Natural killer cell treated with Interleukin-12 subunit alpha and Interleukin-12 subunit beta and Interleukin-15 and Interleukin-18, amount 100 ng/mL, for 72 hours (primary cell): Measurements from ENCODE around the gene ZBP1. TPM values are rescaled to one million over a fixed set of nuclear protein-coding genes. Genes with fewer than 3 reads are reported as not detected.

Experiments
- ATAC-seq, 2 donors: fragments of 150-1000 bp; cut with Tn5 transposase in 1 of 2; sonication (Bioruptor Pico), chemical (Tn5 transposase) in 1 of 2; 2 replicates each; pipeline ENCODE4 v1.10.0; 2021
- DNase-seq: peaks from one replicate; pipeline ENCODE4 v3.0.0; 2022; ENCODE audit warnings: low spot score
- H3K27ac Mint-ChIP-seq, 2 donors: 1 replicate in 1 of 2; 2 replicates in 1 of 2; pipeline ENCODE4 v1.8.0; 2022; ENCODE audit warnings: mixed read lengths in 2 of 2, mild to moderate bottlenecking in 1 of 2, moderate library complexity in 1 of 2
- H3K27me3 Mint-ChIP-seq, 2 donors: 1 replicate in 1 of 2; 2 replicates in 1 of 2; pipeline ENCODE4 v1.8.0; 2022; ENCODE audit warnings: mixed read lengths in 2 of 2
- H3K36me3 Mint-ChIP-seq: one replicate; pipeline ENCODE4 v1.8.0; 2022; ENCODE audit warnings: mixed read lengths
- H3K4me1 Mint-ChIP-seq, 2 donors: 1 replicate in 1 of 2; 2 replicates in 1 of 2; pipeline ENCODE4 v1.8.0; 2022; ENCODE audit warnings: low read depth in 2 of 2, mixed read lengths in 2 of 2, mild to moderate bottlenecking in 1 of 2
- H3K4me3 Mint-ChIP-seq: one replicate; pipeline ENCODE4 v1.8.0; 2022; ENCODE audit warnings: mixed read lengths
- H3K9me3 Mint-ChIP-seq: 2 replicates; pipeline ENCODE4 v1.8.0; 2022; ENCODE audit warnings: mixed read lengths
- total RNA-seq, 2 donors: library from RNA; stranded (reverse); gene quantifications; one replicate each; pipeline ENCODE4 v1.2.3, GENCODE V29; 2022

The ZBP1 gene
- total RNA-seq, 2 donors from 2014 or later, result 4.8 to 4.9 TPM

GRCh38 chr20:57573894-57574293 is 46.3 kb downstream of the ZBP1 start:
- no peaks in the 10 kb centered on the region for H3K4me1 Mint-ChIP-seq
- H3K27ac Mint-ChIP-seq, result no peak overlapping the region
- H3K9me3 Mint-ChIP-seq, result no peaks in the 10 kb centered on the region
- H3K4me3 Mint-ChIP-seq, result no peak overlapping the region
- no peak for ATAC-seq
- no peaks in the 10 kb centered on the region for H3K36me3 Mint-ChIP-seq
- no peak for DNase-seq
- H3K27me3 Mint-ChIP-seq, result peaks cover 0 to 6% of the 10 kb centered on the region in 2 donors

- no peaks in the 10 kb centered on the region for H3K9me3 Mint-ChIP-seq
- H3K4me1 Mint-ChIP-seq, result no peaks in the 10 kb centered on the region
- no peaks in the 10 kb centered on the region for H3K36me3 Mint-ChIP-seq
- no peak for ATAC-seq
- no peak overlapping the region for H3K27ac Mint-ChIP-seq
- H3K27me3 Mint-ChIP-seq, result peaks cover 0 to 8% of the 10 kb centered on the region in 2 donors
- DNase-seq, result no peak
- H3K4me3 Mint-ChIP-seq, result no peak overlapping the region
Measured at GRCh38 chr20:57573242-57573641, 47.0 kb downstream of the ZBP1 start.

- H3K27me3 Mint-ChIP-seq, result peaks cover 0 to 10% of the 10 kb centered on the region in 2 donors
- no peaks in the 10 kb centered on the region for H3K36me3 Mint-ChIP-seq
- no peaks in the 10 kb centered on the region for H3K9me3 Mint-ChIP-seq
- ATAC-seq, result no peak
- no peak overlapping the region for H3K4me3 Mint-ChIP-seq
- DNase-seq, result no peak
- H3K27ac Mint-ChIP-seq, result no peak overlapping the region
- no peaks in the 10 kb centered on the region for H3K4me1 Mint-ChIP-seq
Measured at GRCh38 chr20:57571782-57572416, 48.3 kb downstream of the ZBP1 start.

GRCh38 chr20:57570920-57571319 is 49.3 kb downstream of the ZBP1 start:
- Mint-ChIP-seq H3K4me1 (no peaks in the 10 kb centered on the region), H3K4me3 (no peak overlapping the region), H3K27me3 (peaks cover 0 to 10% of the 10 kb centered on the region in 2 donors), H3K36me3 (no peaks in the 10 kb centered on the region), H3K9me3 (no peaks in the 10 kb centered on the region), H3K27ac (no peak overlapping the region)
- DNase-seq (no peak), ATAC-seq (no peak)

- no peak overlapping the region for H3K4me3 Mint-ChIP-seq
- DNase-seq, result no peak
- no peak overlapping the region for H3K27ac Mint-ChIP-seq
- ATAC-seq, result no peak
- H3K9me3 Mint-ChIP-seq, result no peaks in the 10 kb centered on the region
- no peaks in the 10 kb centered on the region for H3K4me1 Mint-ChIP-seq
- H3K36me3 Mint-ChIP-seq, result no peaks in the 10 kb centered on the region
- peaks cover 6 to 10% of the 10 kb centered on the region in 2 donors for H3K27me3 Mint-ChIP-seq
Measured at GRCh38 chr20:57570145-57570850, 49.9 kb downstream of the ZBP1 start.

- Mint-ChIP-seq H3K4me1 (no peaks in the 10 kb centered on the region), H3K4me3 (no peak overlapping the region), H3K36me3 (no peaks in the 10 kb centered on the region), H3K9me3 (no peaks in the 10 kb centered on the region), H3K27ac (no peak overlapping the region), H3K27me3 (peaks cover 14 to 15% of the 10 kb centered on the region in 2 donors)
- DNase-seq (no peak), ATAC-seq (no peak)
Measured at GRCh38 chr20:57568960-57569359, 51.3 kb downstream of the ZBP1 start.

GRCh38 chr20:57568088-57568896 is 51.9 kb downstream of the ZBP1 start:
- no peak overlapping the region for H3K27ac Mint-ChIP-seq
- DNase-seq, result no peak
- H3K4me3 Mint-ChIP-seq, result no peak overlapping the region
- no peaks in the 10 kb centered on the region for H3K4me1 Mint-ChIP-seq
- no peak for ATAC-seq
- H3K9me3 Mint-ChIP-seq, result no peaks in the 10 kb centered on the region
- H3K27me3 Mint-ChIP-seq, result peaks cover 14 to 15% of the 10 kb centered on the region in 2 donors
- no peaks in the 10 kb centered on the region for H3K36me3 Mint-ChIP-seq

- no peaks in the 10 kb centered on the region for H3K36me3 Mint-ChIP-seq
- H3K27ac Mint-ChIP-seq, result no peak overlapping the region
- no peaks in the 10 kb centered on the region for H3K9me3 Mint-ChIP-seq
- H3K4me3 Mint-ChIP-seq, result no peak overlapping the region
- no peaks in the 10 kb centered on the region for H3K4me1 Mint-ChIP-seq
- no peak for ATAC-seq
- peaks cover 14 to 15% of the 10 kb centered on the region in 2 donors for H3K27me3 Mint-ChIP-seq
- DNase-seq, result no peak
Measured at GRCh38 chr20:57567471-57568079, 52.7 kb downstream of the ZBP1 start.

GRCh38 chr20:57566803-57567459 is 53.3 kb downstream of the ZBP1 start:
- Mint-ChIP-seq H3K27me3 (peaks cover 14 to 15% of the 10 kb centered on the region in 2 donors), H3K4me3 (no peak overlapping the region), H3K27ac (no peak overlapping the region), H3K36me3 (no peaks in the 10 kb centered on the region), H3K4me1 (no peaks in the 10 kb centered on the region), H3K9me3 (no peaks in the 10 kb centered on the region)
- DNase-seq (no peak), ATAC-seq (no peak)

GRCh38 chr20:57566399-57566798 is 53.8 kb downstream of the ZBP1 start:
- Mint-ChIP-seq H3K4me1 (no peaks in the 10 kb centered on the region), H3K4me3 (no peak overlapping the region), H3K27me3 (peaks cover 12 to 14% of the 10 kb centered on the region in 2 donors), H3K9me3 (no peaks in the 10 kb centered on the region), H3K36me3 (no peaks in the 10 kb centered on the region), H3K27ac (no peak overlapping the region)
- DNase-seq (no peak), ATAC-seq (no peak)

GRCh38 chr20:57564951-57565642 is 55.1 kb downstream of the ZBP1 start:
- no peaks in the 10 kb centered on the region for H3K9me3 Mint-ChIP-seq
- peaks cover 12 to 14% of the 10 kb centered on the region in 2 donors for H3K27me3 Mint-ChIP-seq
- no peaks in the 10 kb centered on the region for H3K36me3 Mint-ChIP-seq
- no peak overlapping the region for H3K27ac Mint-ChIP-seq
- H3K4me3 Mint-ChIP-seq, result no peak overlapping the region
- no peak for DNase-seq
- no peaks in the 10 kb centered on the region for H3K4me1 Mint-ChIP-seq
- no peak for ATAC-seq

GRCh38 chr20:57564180-57564802 is 55.9 kb downstream of the ZBP1 start:
- DNase-seq (no peak), ATAC-seq (no peak)
- Mint-ChIP-seq H3K9me3 (no peaks in the 10 kb centered on the region), H3K4me1 (no peaks in the 10 kb centered on the region), H3K36me3 (no peaks in the 10 kb centered on the region), H3K27ac (no peak overlapping the region), H3K4me3 (no peak overlapping the region), H3K27me3 (peaks cover 13 to 17% of the 10 kb centered on the region in 2 donors)
